Heart right ventricle (tissue), 16 donors: ENCODE results near the gene PKD1L1. TPM values are rescaled to one million over a fixed set of nuclear protein-coding genes. Genes with fewer than 3 reads are reported as not detected.
A peak's percentile ranks its signal among the peaks of the same experiment; 100 is the strongest.

Experiments used
- ATAC-seq, 8 donors: fragments of 200-7000 bp; cut with Tn5 transposase; one replicate each; pipeline ENCODE4 v1.9.1; 2020; ENCODE audit warnings: mild to moderate bottlenecking in 8 of 8, moderate library complexity in 8 of 8, moderate number of reproducible peaks in 1 of 8
- DNase-seq, 2 donors: peaks; one replicate each; pipeline ENCODE4 v3.0.0-alpha.2; 2020
- H3K27ac ChIP-seq, 10 donors: fragments of 200-600 bp; sonication (generic) in 2 of 10; one replicate each; pipeline versions ENCODE4 v1.5.0 to v1.8.0; 2020 to 2022; ENCODE audit warnings: mild to moderate bottlenecking in 3 of 10
- H3K27me3 ChIP-seq, 7 donors: fragments of 200-600 bp; one replicate each; pipeline ENCODE4 v1.8.0; 2021 to 2022; ENCODE audit warnings: mild to moderate bottlenecking in 2 of 7
- H3K36me3 ChIP-seq, 9 donors: fragments of 200-600 bp; sonication (generic) in 1 of 9; one replicate each; pipeline versions ENCODE4 v1.5.0 to v1.8.0; 2020 to 2022; ENCODE audit warnings: mild to moderate bottlenecking in 2 of 9
- H3K4me1 ChIP-seq, 9 donors: fragments of 200-600 bp; sonication (generic) in 1 of 9; one replicate each; pipeline versions ENCODE4 v1.5.0 to v1.8.0; 2020 to 2022; ENCODE audit warnings: mild to moderate bottlenecking in 4 of 9
- H3K4me3 ChIP-seq, 10 donors: fragments of 200-600 bp; sonication (generic) in 2 of 10; one replicate each; pipeline versions ENCODE4 v1.5.0 to v1.8.0; 2020 to 2022; ENCODE audit warnings: mild to moderate bottlenecking in 7 of 10, moderate library complexity in 2 of 10
- H3K9me3 ChIP-seq, 11 donors: fragments of 200-600 bp in 10 of 11; sonication (generic) in 2 of 11; one replicate each; pipeline versions ENCODE4 v1.5.0 to v1.8.0; 2013 to 2022; ENCODE audit warnings: mild to moderate bottlenecking in 2 of 11, control low read depth in 1 of 11, moderate library complexity in 1 of 11
- CTCF ChIP-seq, 9 donors: fragments of 200-600 bp; sonication (generic) in 2 of 9; IDR thresholded peaks; one replicate each; pipeline versions ENCODE4 v1.5.0 to v1.8.0; 2021 to 2022; ENCODE audit warnings: antibody characterized with exemption in 9 of 9, mild to moderate bottlenecking in 5 of 9, moderate library complexity in 1 of 9
- WGBS, 2 donors: extraction: QIAGEN DNeasy Blood & Tissue Kit; methylation state at CpG; one replicate each; pipeline ENCODE4 v1.1.7; 2013; ENCODE audit warnings: inconsistent platforms in 1 of 2; 5-methylcytosine and 5-hydroxymethylcytosine counted together
- intact Hi-C, 10 donors: fragments of 100-400 bp; cut with DNase I; formaldehyde crosslinking; loops; one replicate each; pipeline versions ENCODE4 v1.11.1 to v1.14.2; 2022
- polyA plus RNA-seq, 2 donors: library from polyadenylated mRNA; stranded (reverse); fragments of 200-250 nt; gene quantifications; one replicate each; pipeline ENCODE4 v1.2.3, GENCODE V29; 2013
- total RNA-seq, 10 donors: library from RNA; stranded (reverse); fragmentation: NEBNext Ultra II Directional in 3 of 10; extraction: Animal tissue kit (Norgen Biotek cat#: 25700) in 3 of 10; gene quantifications; one replicate each; pipeline versions ENCODE4 v1.2.1 to v1.2.4, GENCODE V29; 2021 to 2023
- donor health status: Arrhythmogenic right ventricular cardiomyopathy.
- donor health status: ischemic (EF 13 %, LVEDD 7.1; RV severe dilation, severe dysfunction).
- donor health status: healthy with polysubstance abuse.
- donor health status: DM: no; HTN: yes; CAD: no.
- donor health status: DM: no; HTN: no; CAD: no.
- donor health status: ischemic (EF 25% LVEDD 6.9; RV normal size, moderate dysfunction).
- donor health status: ischemic (EF 25% LVEDD 5.7; RV mildly dilated, moderate dysfunction).
- donor health status: healthy.
- donor health status: DM: yes; HTN: yes; CAD: no.
- donor health status: Ischemic cardiomyopathy.
- donor health status: ischemic (EF 35%, LVEDD 5.7; RV mildly dilated, moderate dysfunction).
- donor health status: nonischemic (EF 11% LVEDD 7.7; RV severe dilation, severe dysfunction).
- donor health status: DM: yes; HTN: yes; CAD: no.
- donor health status: PGD.
- donor health status: ischemic (EF 29% LVEDD 5.4; RV normal size, mild dysfunction).
- donor health status: nonischemic (EF 23%, LVEDD 6.1; RV moderate dilation, normal function).

The PKD1L1 gene
- total and polyA plus RNA-seq, 12 donors: 1.5 to 4.7 (median 2.4) TPM

GRCh38 chr7:47746468-47746867 lies 201.8 kb downstream of the PKD1L1 start:
- H3K36me3 ChIP-seq: no peaks in the 10 kb centered on the region
- H3K27me3 ChIP-seq: no peaks in the 10 kb centered on the region
- H3K4me3 ChIP-seq: no peak overlapping the region
- no peaks in the 10 kb centered on the region for H3K9me3 ChIP-seq
- H3K27ac ChIP-seq: no peak overlapping the region
- intact Hi-C loops: no loop called here
- WGBS, 2 donors: 72 to 73% methylated on average over 4 of the region's 4 CpGs
- TF ChIP-seq CTCF (IDR thresholded peaks at IDR 0.05): no peak
- DNase-seq (no peak), ATAC-seq (no peak)
- H3K4me1 ChIP-seq: peaks cover 0 to 5% (median 0%) of the 10 kb centered on the region in 9 donors

- intact Hi-C loops: no loop called here
- DNase-seq (no peak), ATAC-seq (no peak)
- no peak overlapping the region for H3K27ac ChIP-seq
- H3K36me3 ChIP-seq: no peaks in the 10 kb centered on the region
- WGBS, 2 donors: 94 to 95% methylated on average over 8 of the region's 8 CpGs
- H3K4me3 ChIP-seq: no peak overlapping the region
- peaks cover 0 to 5% (median 0%) of the 10 kb centered on the region in 9 donors for H3K4me1 ChIP-seq
- TF ChIP-seq CTCF (IDR thresholded peaks at IDR 0.05): no peak
- no peaks in the 10 kb centered on the region for H3K27me3 ChIP-seq
- no peaks in the 10 kb centered on the region for H3K9me3 ChIP-seq
Measured at GRCh38 chr7:47744883-47745282, 203.4 kb downstream of the PKD1L1 start.

DNA sequence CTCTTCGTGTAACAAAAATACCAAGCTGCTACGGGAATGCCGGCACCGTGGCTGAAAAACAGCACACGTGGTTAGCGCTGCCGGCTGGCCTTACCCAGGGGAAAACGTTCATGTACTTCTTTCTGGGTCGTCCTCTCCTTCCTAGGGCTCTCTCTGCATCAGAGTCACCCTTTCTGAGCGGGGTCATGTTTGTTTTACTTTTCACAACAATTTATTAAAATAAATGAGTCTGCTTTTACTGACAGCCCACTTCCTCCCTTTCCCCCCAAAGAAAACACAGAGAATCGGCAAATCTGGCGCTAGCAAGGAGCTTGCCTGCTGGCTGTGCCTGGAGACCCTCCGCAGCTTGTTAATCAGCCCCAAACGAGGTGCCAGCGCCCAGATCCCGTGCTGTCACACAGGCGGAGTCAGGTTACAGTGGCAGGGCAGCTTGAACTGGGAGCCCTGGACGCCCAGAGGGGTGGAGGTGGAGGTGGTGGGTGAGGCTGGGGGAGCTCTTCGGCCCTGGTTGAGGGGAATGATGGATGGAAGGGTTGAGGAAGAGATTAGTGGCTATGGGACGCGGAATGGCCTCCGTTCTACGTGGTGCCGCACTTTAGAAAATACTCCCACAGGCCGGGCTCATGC lies 204.2 kb downstream of the PKD1L1 start:
- Histone ChIP-seq H3K27me3 (no peaks in the 10 kb centered on the region), H3K9me3 (no peaks in the 10 kb centered on the region), H3K4me1 (peaks cover 0 to 5% (median 0%) of the 10 kb centered on the region in 9 donors), H3K27ac (no peak overlapping the region), H3K36me3 (no peaks in the 10 kb centered on the region), H3K4me3 (no peak overlapping the region)
- intact Hi-C loops: no loop called here
- no peak for TF ChIP-seq CTCF (IDR thresholded peaks at IDR 0.05)
- ATAC-seq (peak in 1 of 8 donors; percentile 38), DNase-seq (no peak)
- WGBS, 2 donors: 50 to 51% methylated on average over 25 of the region's 25 CpGs

- Histone ChIP-seq H3K27me3 (peaks cover 0 to 3% (median 0%) of the 10 kb centered on the region in 7 donors), H3K4me1 (peaks cover 0 to 5% (median 0%) of the 10 kb centered on the region in 9 donors), H3K27ac (no peak overlapping the region), H3K9me3 (no peaks in the 10 kb centered on the region), H3K4me3 (no peak overlapping the region), H3K36me3 (no peaks in the 10 kb centered on the region)
- WGBS, 2 donors: 88 to 89% methylated on average over 6 of the region's 6 CpGs
- intact Hi-C loops: no loop called here
- ATAC-seq (no peak), DNase-seq (no peak)
- no peak for TF ChIP-seq CTCF (IDR thresholded peaks at IDR 0.05)
Measured at GRCh38 chr7:47741984-47742383, 206.3 kb downstream of the PKD1L1 start.
